Mesendoderm (in vitro differentiated cells): ENCODE results near the gene UBAP2L.

Source experiments
- DNase-seq: peaks from one replicate; pipeline ENCODE4 v3.0.0; 2013
- H2AK5ac ChIP-seq: 2 replicates; pipeline ENCODE4 v1.6.1; 2013; ENCODE audit warnings: low read length, inconsistent platforms
- H2BK120ac ChIP-seq: 2 replicates; pipeline ENCODE4 v1.6.1; 2013; ENCODE audit warnings: low read depth, mild to moderate bottlenecking, low read length, moderate library complexity, mixed read lengths
- H2BK15ac ChIP-seq: replicated peaks from 2 replicates; pipeline ENCODE4 v1.6.1; 2013; ENCODE audit warnings: low read depth, mild to moderate bottlenecking, moderate library complexity
- H2BK5ac ChIP-seq: 2 replicates; pipeline ENCODE4 v1.6.1; 2013; ENCODE audit warnings: low read length, inconsistent platforms
- H3K18ac ChIP-seq: 2 replicates; pipeline ENCODE4 v1.6.1; 2013; ENCODE audit warnings: mild to moderate bottlenecking, low read length, mixed read lengths
- H3K23ac ChIP-seq: one replicate; pipeline ENCODE4 v1.6.1; 2013; ENCODE audit warnings: low read length
- H3K27ac ChIP-seq: 2 replicates; pipeline ENCODE4 v1.5.1; 2013; ENCODE audit warnings: low read depth, mild to moderate bottlenecking, inconsistent platforms, low read length, moderate library complexity
- H3K27me3 ChIP-seq: 2 replicates; pipeline ENCODE4 v1.6.1; 2013; ENCODE audit warnings: low read length, control low read depth, mild to moderate bottlenecking, inconsistent platforms; ENCODE audit not compliant: insufficient read depth, poor library complexity
- H3K36me3 ChIP-seq: 2 replicates; pipeline ENCODE4 v1.6.1; 2013; ENCODE audit warnings: low read length, inconsistent platforms; ENCODE audit not compliant: control insufficient read depth, insufficient read depth
- H3K4ac ChIP-seq: one replicate; pipeline ENCODE4 v1.6.1; 2013; ENCODE audit warnings: low read depth, mild to moderate bottlenecking, low read length, moderate library complexity
- H3K4me1 ChIP-seq: 2 replicates; pipeline ENCODE4 v1.6.1; 2013; ENCODE audit warnings: low read depth, low read length, inconsistent platforms; ENCODE audit not compliant: control insufficient read depth
- H3K4me2 ChIP-seq: 2 replicates; pipeline ENCODE4 v1.6.1; 2013; ENCODE audit warnings: low read length
- H3K4me3 ChIP-seq: 2 replicates; pipeline ENCODE4 v1.5.1; 2013; ENCODE audit warnings: mild to moderate bottlenecking, low read length
- H3K56ac ChIP-seq: one replicate; pipeline ENCODE4 v1.6.1; 2013; ENCODE audit warnings: low read length
- H3K79me1 ChIP-seq: 2 replicates; pipeline ENCODE4 v1.6.1; 2013; ENCODE audit warnings: low read length, inconsistent platforms
- H3K79me2 ChIP-seq: 2 replicates; pipeline ENCODE4 v1.6.1; 2013; ENCODE audit warnings: mild to moderate bottlenecking, low read length; ENCODE audit not compliant: control insufficient read depth, insufficient read depth
- H3K9ac ChIP-seq: 2 replicates; pipeline ENCODE4 v1.6.1; 2013; ENCODE audit warnings: low read length, inconsistent platforms
- H4K5ac ChIP-seq: one replicate; pipeline ENCODE4 v1.6.1; 2013; ENCODE audit warnings: low read length
- H4K8ac ChIP-seq: one replicate; pipeline ENCODE4 v1.6.1; 2013; ENCODE audit warnings: low read depth, mild to moderate bottlenecking, control low read depth, low read length, moderate library complexity
- WGBS: extraction: QIAGEN DNeasy Blood & Tissue Kit; methylation state at CpG from one replicate; pipeline ENCODE4 v1.1.7; 2013; ENCODE audit warnings: low lambda C conversion rate, missing lambda C conversion rate; ENCODE audit not compliant: insufficient coverage; ENCODE audit errors: extremely low coverage; 5-methylcytosine and 5-hydroxymethylcytosine counted together

Gene UBAP2L

GRCh38 chr1:154183046-154183915 is 37.5 kb upstream of the UBAP2L start:
- peaks cover 45% of the 10 kb centered on the region for H3K79me2 ChIP-seq
- H3K4ac ChIP-seq: peak overlapping the region; percentile 24
- H3K4me3 ChIP-seq: peak overlapping the region; percentile 87
- H2BK5ac ChIP-seq: peak overlapping the region; percentile 58
- peak overlapping the region; percentile 93 for H3K9ac ChIP-seq
- DNase-seq: peak; percentile 100
- no peak overlapping the region for H3K23ac ChIP-seq
- no peaks in the 10 kb centered on the region for H3K27me3 ChIP-seq
- WGBS: no CpG with 5 or more reads among the region's 41 CpGs
- H4K5ac ChIP-seq: no peak overlapping the region
- peak overlapping the region; percentile 81 for H3K27ac ChIP-seq
- H3K36me3 ChIP-seq: peaks cover 2% of the 10 kb centered on the region
- H3K79me1 ChIP-seq: no peaks in the 10 kb centered on the region
- no peak overlapping the region for H2BK120ac ChIP-seq
- peaks cover 11% of the 10 kb centered on the region for H3K4me1 ChIP-seq
- peak overlapping the region; percentile 54 for H3K18ac ChIP-seq
- no peak overlapping the region for H2BK15ac ChIP-seq
- peak overlapping the region; percentile 38 for H3K4me2 ChIP-seq
- no peak overlapping the region for H2AK5ac ChIP-seq
- no peak overlapping the region for H4K8ac ChIP-seq
- H3K56ac ChIP-seq: peak overlapping the region; percentile 97

- Histone ChIP-seq H3K79me2 (peaks cover 17% of the 10 kb centered on the region), H3K36me3 (no peaks in the 10 kb centered on the region), H3K27me3 (no peaks in the 10 kb centered on the region), H4K8ac (no peak overlapping the region), H2BK120ac (no peak overlapping the region), H2BK15ac (no peak overlapping the region), H3K23ac (no peak overlapping the region), H3K27ac (no peak overlapping the region), H2AK5ac (no peak overlapping the region), H3K4ac (no peak overlapping the region), H3K4me2 (no peak overlapping the region), H3K4me3 (no peak overlapping the region), H4K5ac (no peak overlapping the region), H3K18ac (no peak overlapping the region), H3K4me1 (no peaks in the 10 kb centered on the region), H3K9ac (no peak overlapping the region), H2BK5ac (no peak overlapping the region), H3K56ac (no peak overlapping the region), H3K79me1 (no peaks in the 10 kb centered on the region)
- no CpG with 5 or more reads among the region's 1 CpG for WGBS
- peak; percentile 79 for DNase-seq
Measured at GRCh38 chr1:154186177-154186576, 34.6 kb upstream of the UBAP2L start.

GRCh38 chr1:154186852-154187501 is 33.8 kb upstream of the UBAP2L start:
- WGBS: no CpG with 5 or more reads among the region's 2 CpGs
- H3K4me3 ChIP-seq: no peak overlapping the region

GRCh38 chr1:154190550-154190949 is 30.2 kb upstream of the UBAP2L start:
- no peak for DNase-seq

More at GRCh38 chr1:154186852-154187501, 33.8 kb upstream of the UBAP2L start:
- H2BK120ac ChIP-seq: no peak overlapping the region
- H3K27ac ChIP-seq: no peak overlapping the region
- no peak overlapping the region for H2BK5ac ChIP-seq
- DNase-seq: peak; percentile 14
- H3K79me1 ChIP-seq: no peaks in the 10 kb centered on the region
- H3K56ac ChIP-seq: no peak overlapping the region
- H3K36me3 ChIP-seq: no peaks in the 10 kb centered on the region
- no peak overlapping the region for H4K5ac ChIP-seq
- H3K79me2 ChIP-seq: peaks cover 9% of the 10 kb centered on the region
- H3K4ac ChIP-seq: no peak overlapping the region
- H3K23ac ChIP-seq: no peak overlapping the region
- no peak overlapping the region for H3K18ac ChIP-seq
- no peak overlapping the region for H4K8ac ChIP-seq
- H3K4me2 ChIP-seq: no peak overlapping the region
- H2BK15ac ChIP-seq: no peak overlapping the region
- no peaks in the 10 kb centered on the region for H3K27me3 ChIP-seq
- no peak overlapping the region for H2AK5ac ChIP-seq
- no peak overlapping the region for H3K9ac ChIP-seq
- H3K4me1 ChIP-seq: no peaks in the 10 kb centered on the region

GRCh38 chr1:154191990-154192461 is 28.7 kb upstream of the UBAP2L start, which contains the start of gene TPM3:
Gene TPM3, minus strand, starts transcription at chr1:154192100. Its CDS starts 82 bp downstream, at chr1:154192018.
- Histone ChIP-seq H3K56ac (no peak within 1 kb of the TSS), H2BK120ac (no peak within 1 kb of the TSS), H3K18ac (no peak within 1 kb of the TSS), H3K27me3 (no peaks in the 10 kb centered on the region), H3K23ac (no peak within 1 kb of the TSS), H3K4ac (no peak within 1 kb of the TSS), H4K5ac (no peak within 1 kb of the TSS), H4K8ac (no peak within 1 kb of the TSS), H3K9ac (no peak within 1 kb of the TSS), H3K4me1 (no peaks in the 10 kb centered on the region), H3K79me1 (no peaks in the 10 kb centered on the region), H3K4me3 (no peak within 1 kb of the TSS), H2AK5ac (no peak within 1 kb of the TSS), H3K4me2 (no peak within 1 kb of the TSS), H3K27ac (no peak within 1 kb of the TSS), H3K36me3 (no peaks in the 10 kb centered on the region), H3K79me2 (no peaks in the 10 kb centered on the region), H2BK5ac (no peak within 1 kb of the TSS), H2BK15ac (no peak within 1 kb of the TSS)
- WGBS: no CpG with 5 or more reads among the region's 1 CpG
- peak; percentile 16 for DNase-seq

More at GRCh38 chr1:154190550-154190949, 30.2 kb upstream of the UBAP2L start:
- H3K4me2 ChIP-seq: no peak overlapping the region
- H3K23ac ChIP-seq: no peak overlapping the region
- no peaks in the 10 kb centered on the region for H3K79me2 ChIP-seq
- H3K9ac ChIP-seq: no peak overlapping the region
- no peak overlapping the region for H3K56ac ChIP-seq
- H3K4me1 ChIP-seq: no peaks in the 10 kb centered on the region
- H2BK5ac ChIP-seq: no peak overlapping the region
- no peak overlapping the region for H2BK15ac ChIP-seq
- H3K4me3 ChIP-seq: no peak overlapping the region
- no CpG with 5 or more reads among the region's 1 CpG for WGBS
- no peak overlapping the region for H4K5ac ChIP-seq
- no peak overlapping the region for H3K27ac ChIP-seq
- no peak overlapping the region for H2AK5ac ChIP-seq
- no peak overlapping the region for H4K8ac ChIP-seq
- no peaks in the 10 kb centered on the region for H3K79me1 ChIP-seq
- no peaks in the 10 kb centered on the region for H3K27me3 ChIP-seq
- H3K4ac ChIP-seq: no peak overlapping the region
- H3K36me3 ChIP-seq: no peaks in the 10 kb centered on the region
- H3K18ac ChIP-seq: no peak overlapping the region
- H2BK120ac ChIP-seq: no peak overlapping the region
